MV-4-11 (cell line): Measurements from ENCODE around the gene EML5.
"Not testable (repeated sequence)": the region's sequence is repeated elsewhere in the genome, so short reads cannot be mapped to it uniquely, and the experiment has no call there.

Experiments
- DNase-seq: peaks from one replicate; lab custom pipeline; 2025; lab: John Stamatoyannopoulos, UW

Gene EML5

GRCh38 chr14:88792473-88793258, at the start of gene EML5:
TSS of gene EML5 (minus strand) at chr14:88792953. CDS start at chr14:88792503, 450 bp downstream.
- peak; percentile 56 for DNase-seq

- DNase-seq, result no peak
These were observed 49.7 kb upstream of the EML5 start for GRCh38 chr14:88842414-88842813.

- no peak for DNase-seq
These were observed 49.0 kb upstream of the EML5 start for GRCh38 chr14:88841741-88842140.

- no peak for DNase-seq
These were observed 48.2 kb upstream of the EML5 start for GRCh38 chr14:88840926-88841325.

- DNase-seq, result no peak
These were observed 45.3 kb upstream of the EML5 start for GRCh38 chr14:88838015-88838414.

- no peak for DNase-seq
These were observed 44.7 kb upstream of the EML5 start for GRCh38 chr14:88837495-88837894.

- DNase-seq, result no peak
These were observed 42.9 kb upstream of the EML5 start for GRCh38 chr14:88835661-88836060.

GRCh38 chr14:88834883-88835431, 42.2 kb upstream of the EML5 start:
- no peak for DNase-seq

- DNase-seq, result no peak
These were observed 38.5 kb upstream of the EML5 start for GRCh38 chr14:88831284-88831683.

- DNase-seq, result no peak
These were observed 37.0 kb upstream of the EML5 start for GRCh38 chr14:88829685-88830302.

GRCh38 chr14:88829188-88829587, 36.4 kb upstream of the EML5 start:
- DNase-seq, result peak; percentile 24

GRCh38 chr14:88825503-88825902, 32.8 kb upstream of the EML5 start:
- no peak for DNase-seq

GRCh38 chr14:88825078-88825458, 32.3 kb upstream of the EML5 start:
- DNase-seq, result no peak

GRCh38 chr14:88824314-88825077, 31.7 kb upstream of the EML5 start, which contains the start of gene TTC8:
TSS of gene TTC8 (plus strand) at chr14:88824651. CDS start at chr14:88824708, 57 bp downstream.
- peak; percentile 81 for DNase-seq

GRCh38 chr14:88823968-88824313, 31.2 kb upstream of the EML5 start:
- no peak for DNase-seq

- DNase-seq, result no peak
These were observed 29.1 kb upstream of the EML5 start for GRCh38 chr14:88821888-88822287.

GRCh38 chr14:88821378-88821777, 28.6 kb upstream of the EML5 start:
- DNase-seq, result no peak

- not testable (repeated sequence) for DNase-seq
These were observed 26.9 kb upstream of the EML5 start for GRCh38 chr14:88819674-88820073.

- DNase-seq, result no peak
These were observed 25.3 kb upstream of the EML5 start for GRCh38 chr14:88818018-88818417.

- DNase-seq, result no peak
These were observed 23.2 kb upstream of the EML5 start for GRCh38 chr14:88815980-88816379.

GRCh38 chr14:88808359-88808758, 15.6 kb upstream of the EML5 start:
- no peak for DNase-seq

GRCh38 chr14:88804477-88804876, 11.7 kb upstream of the EML5 start:
- DNase-seq, result no peak

GRCh38 chr14:88804035-88804434, 11.3 kb upstream of the EML5 start:
- DNase-seq, result peak; percentile 23
